Midbrain (tissue), 1 donor: ENCODE measurements around the gene SBSN.

Experiments used
- DNase-seq: peaks from one replicate; lab custom pipeline; 2025; lab: John Stamatoyannopoulos, UW

Gene SBSN

DNA sequence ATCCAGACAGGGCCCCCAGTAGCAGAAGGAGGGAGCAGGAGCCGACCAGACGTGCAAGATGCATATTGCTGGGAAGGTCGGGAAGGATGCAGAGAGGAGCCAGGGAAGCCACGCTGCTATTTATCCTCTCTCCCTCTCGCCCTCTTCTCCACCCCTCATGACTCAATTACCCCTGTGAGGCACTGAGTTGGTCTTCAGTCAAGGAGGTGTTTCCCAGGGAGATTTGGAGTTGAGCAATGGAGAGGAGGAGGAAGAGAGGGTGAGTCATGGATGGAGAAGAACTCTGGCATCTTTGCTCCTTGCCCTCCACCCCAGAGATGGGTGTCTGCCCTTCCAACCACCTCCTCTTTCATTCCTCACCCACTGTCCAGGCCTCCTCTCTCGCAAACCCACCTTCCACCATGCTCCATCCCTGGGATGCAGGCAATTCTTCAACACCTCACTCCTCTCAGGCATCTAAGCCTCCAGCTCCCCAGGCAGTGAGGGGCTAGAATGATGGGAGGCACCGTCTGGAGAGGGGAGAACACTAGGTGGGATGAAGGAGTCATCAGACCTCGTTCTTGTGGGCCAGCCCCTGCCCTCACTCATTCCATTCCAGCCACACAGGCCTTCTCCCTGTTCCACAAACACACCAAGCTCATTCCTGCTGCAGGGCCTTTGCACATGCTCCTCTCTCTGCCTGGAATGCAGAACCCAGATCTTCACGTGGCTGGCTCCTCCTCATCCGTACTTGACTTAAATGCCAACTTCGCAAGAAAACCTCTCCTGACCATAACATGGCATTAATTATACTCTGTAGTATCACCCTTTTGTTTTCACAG is at the start of gene SBSN:
SBSN (minus strand) TSS at position 94 of the 821 bp plus-strand sequence; CDS start at position 64, 30 bp downstream.
- no peak for DNase-seq

DNA sequence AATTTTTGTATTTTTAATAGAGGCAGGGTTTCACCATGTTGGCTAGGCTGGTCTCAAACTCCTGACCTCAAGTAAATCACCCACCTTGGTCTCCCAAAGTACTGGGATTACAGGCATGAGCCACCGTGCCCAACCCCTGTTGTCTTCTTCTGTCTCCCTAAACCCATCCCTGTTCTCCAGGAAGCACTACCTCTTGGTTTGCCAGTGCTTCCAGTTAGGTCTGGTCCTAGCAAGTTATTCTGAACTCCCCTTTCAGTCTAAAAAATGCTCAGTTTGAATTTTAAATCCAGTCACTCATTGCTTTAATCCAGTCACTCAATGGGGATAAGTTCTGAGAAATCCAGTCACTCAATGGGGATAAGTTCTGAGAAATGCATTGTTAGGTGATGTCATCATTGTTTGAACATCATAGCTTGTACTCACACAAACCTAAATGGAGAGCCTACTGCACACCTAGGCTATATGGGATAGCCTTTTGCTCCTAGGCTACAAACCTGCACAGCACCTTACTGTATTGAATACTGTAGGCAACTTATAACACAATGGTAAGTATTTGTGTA is 43.4 kb upstream of the SBSN start:
- DNase-seq: no peak

DNA sequence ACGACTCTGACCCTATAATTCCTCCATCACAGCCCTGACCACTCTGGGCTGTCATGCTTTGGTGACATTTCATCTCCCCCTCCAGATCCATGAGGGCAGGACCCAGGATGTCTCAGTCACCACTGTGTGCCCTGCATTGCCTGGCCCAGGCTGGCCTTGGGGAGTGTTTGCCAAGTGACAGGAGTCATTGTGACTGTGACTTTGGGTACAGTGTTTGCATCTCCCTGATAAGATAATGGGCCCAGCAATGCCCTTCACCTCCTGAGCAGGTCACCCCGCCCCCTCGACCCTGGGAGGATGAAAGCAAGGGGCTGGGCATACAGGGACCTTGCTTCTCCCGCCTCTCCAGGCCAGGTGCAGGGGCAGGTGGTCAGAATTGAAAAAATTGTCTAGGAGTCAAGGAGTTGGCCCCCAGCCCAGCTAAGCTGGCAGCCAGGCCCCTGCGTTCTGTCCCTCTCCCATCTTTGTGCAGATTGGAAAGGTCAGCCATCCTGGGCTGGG is 41.2 kb upstream of the SBSN start:
- no peak for DNase-seq

GRCh38 chr19:35566738-35567137 is 38.6 kb upstream of the SBSN start:
- DNase-seq: no peak

DNA sequence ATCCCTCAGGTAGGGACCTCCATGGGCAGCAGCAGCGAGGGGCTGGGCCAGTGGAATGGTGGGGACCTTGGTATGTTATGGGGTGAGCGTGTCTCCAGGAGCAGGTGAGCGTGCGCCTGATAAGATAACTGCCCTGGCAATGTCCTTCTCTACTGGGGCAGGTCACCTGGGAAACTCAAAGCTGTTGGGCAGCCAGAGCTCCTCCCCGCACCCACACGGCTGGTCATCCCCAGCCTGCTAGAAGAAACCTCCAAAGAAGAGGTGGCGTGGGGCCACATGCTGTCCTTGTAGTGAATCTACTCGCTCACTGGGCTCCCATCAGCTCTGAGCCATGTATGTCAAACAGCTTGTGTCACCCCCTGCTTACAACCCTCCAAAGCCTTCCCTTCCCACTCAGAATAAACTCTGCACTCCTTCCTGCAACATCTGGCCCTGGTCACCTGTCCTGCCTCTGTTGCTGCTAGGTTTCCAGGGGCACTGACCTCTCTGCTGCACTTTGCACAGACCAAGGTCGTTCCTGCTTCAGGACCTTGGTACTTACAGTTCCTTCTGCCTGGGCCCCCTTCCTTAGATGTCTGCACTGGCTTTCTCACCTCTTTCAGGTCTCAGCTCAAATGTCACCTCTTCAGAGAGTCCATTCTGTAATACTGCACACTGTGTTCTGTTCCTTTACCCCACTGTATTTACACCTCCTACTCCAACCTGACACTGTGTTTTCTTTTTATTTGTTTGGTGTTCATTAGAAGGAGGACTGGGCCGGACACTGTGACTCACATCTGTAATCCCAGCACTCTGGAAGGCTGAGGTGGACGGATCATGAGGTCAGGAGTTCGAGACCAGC is 37.1 kb upstream of the SBSN start:
- no peak for DNase-seq

DNA sequence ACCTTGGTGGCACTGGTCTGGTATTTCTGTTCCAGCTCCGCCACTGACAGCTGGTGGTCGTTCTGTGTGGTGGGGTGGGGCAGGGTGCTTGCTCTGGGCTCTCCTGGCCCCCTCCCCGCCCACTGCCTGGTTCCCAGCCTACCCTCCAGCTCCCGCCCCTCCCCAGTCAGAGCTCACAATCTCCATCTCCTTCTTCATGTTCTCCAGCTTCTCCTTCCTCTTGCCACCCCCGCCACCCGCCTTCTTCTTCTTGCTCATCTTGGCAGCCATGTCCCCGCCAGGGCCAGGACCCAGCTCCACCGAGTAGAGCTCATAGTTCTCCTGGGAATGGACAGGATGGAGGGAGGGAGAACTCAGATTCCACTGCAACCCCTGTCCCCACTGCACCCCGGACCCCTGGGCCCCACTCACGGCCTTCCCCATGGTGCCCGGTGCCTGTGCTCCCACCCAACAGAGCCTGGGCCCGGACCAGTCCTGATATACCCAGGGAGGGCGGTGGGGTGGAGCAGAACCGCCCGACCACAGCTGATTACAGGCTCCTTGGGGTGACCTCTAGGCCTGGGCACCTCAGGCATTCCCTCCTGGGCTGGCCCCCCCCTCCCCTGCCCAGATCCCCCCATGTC is 35.2 kb upstream of the SBSN start, which contains the start of gene ATP4A:
ATP4A (minus strand) TSS at position 452 of the 623 bp plus-strand sequence; CDS start at position 423, 29 bp downstream.
- no peak for DNase-seq

GRCh38 chr19:35562776-35563175 is 34.7 kb upstream of the SBSN start:
- no peak for DNase-seq

DNA sequence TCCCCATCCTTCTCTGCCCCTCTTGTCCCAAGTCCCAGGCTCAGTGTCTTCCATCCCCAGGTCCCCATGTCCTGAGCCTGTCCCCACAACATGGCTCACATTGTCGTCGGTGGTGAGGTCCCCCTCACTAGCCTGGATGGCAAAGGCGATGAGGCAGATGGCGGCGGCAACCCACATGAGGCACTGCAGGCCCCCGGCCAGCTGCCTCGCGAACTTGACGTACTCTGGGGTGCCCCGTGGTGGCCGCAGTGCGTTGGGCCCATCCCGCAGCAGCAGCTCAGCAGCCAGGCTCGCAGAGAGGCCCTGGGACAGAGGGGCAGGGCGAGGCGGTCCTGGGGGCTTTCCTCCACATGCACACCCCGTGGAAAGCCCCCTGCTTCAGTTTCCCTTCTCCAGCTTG is 34.2 kb upstream of the SBSN start:
- DNase-seq: no peak

- no peak for DNase-seq
These were observed 33.3 kb upstream of the SBSN start for GRCh38 chr19:35561436-35561835.

- no peak for DNase-seq
These were observed 32.6 kb upstream of the SBSN start for GRCh38 chr19:35560677-35561076.

DNA sequence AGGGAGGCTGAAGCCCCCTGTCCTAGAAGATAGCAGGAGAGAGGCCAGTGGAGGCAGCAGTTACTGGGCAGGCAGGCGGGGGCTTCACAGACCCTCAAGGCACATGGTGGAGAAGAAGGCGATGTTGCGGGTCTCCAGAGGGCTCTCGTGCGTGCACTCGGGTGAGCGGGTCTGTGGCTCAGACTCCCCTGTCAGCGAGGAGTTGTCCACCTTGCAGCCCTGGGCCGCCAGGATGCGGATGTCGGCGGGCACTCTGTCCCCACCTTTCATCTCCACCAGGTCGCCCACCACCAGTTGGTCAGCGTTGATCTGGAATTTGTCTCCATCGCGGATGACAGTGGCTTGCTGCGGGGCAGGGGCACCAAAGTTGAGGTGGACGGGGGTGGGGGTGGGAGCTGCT is 32.2 kb upstream of the SBSN start:
- no peak for DNase-seq

GRCh38 chr19:35559781-35560180 is 31.7 kb upstream of the SBSN start:
- DNase-seq: no peak

- no peak for DNase-seq
These were observed 31.2 kb upstream of the SBSN start for GRCh38 chr19:35559281-35559659.

GRCh38 chr19:35558400-35559280 is 30.5 kb upstream of the SBSN start:
- DNase-seq: no peak

DNA sequence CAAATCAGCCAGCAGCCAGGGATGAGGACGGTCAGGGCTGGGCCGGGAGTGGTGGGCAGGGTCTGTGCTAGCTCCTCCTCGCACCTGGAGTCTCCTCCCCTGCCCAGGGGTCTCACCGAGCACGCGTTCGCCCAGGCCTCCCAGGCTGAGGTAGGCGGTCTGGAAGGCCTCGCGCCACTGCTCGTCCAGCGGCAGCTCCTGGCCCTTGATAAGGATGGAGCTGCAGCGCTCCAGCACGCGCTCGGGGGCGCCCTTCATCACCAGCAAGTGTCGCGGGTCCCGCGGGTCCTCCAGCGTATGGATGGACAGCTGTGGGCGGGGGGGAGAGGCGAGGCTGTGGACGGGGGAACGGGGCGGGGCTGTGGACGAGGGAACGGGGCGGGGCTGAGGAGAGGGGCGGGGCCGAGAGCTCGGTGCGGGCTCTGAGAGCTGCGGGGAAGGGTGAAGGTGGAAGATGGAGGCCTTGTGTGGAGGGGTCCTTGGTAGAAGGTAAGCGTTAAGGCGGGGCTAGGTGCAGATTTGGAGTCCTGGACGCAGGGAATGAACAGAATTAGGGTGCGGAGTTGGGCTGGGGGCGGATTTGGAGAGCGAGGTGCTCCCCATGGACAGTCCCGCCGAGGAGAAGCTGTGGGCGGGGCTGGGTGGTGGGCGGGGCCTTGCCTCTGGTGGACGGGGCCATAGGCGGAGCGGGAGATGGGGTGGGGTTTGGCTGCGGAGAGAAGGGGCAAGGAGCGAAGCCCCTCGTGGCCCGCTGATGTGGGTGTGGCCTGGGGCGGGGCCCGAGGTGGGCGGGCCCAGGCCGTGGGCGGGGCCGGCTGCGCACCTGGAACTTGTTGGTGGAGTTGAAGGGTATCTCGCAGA is 29.7 kb upstream of the SBSN start:
- DNase-seq: no peak

- DNase-seq: no peak
These were observed 28.9 kb upstream of the SBSN start for GRCh38 chr19:35556846-35557538.

- no peak for DNase-seq
These were observed 28.0 kb upstream of the SBSN start for GRCh38 chr19:35556025-35556590.

DNA sequence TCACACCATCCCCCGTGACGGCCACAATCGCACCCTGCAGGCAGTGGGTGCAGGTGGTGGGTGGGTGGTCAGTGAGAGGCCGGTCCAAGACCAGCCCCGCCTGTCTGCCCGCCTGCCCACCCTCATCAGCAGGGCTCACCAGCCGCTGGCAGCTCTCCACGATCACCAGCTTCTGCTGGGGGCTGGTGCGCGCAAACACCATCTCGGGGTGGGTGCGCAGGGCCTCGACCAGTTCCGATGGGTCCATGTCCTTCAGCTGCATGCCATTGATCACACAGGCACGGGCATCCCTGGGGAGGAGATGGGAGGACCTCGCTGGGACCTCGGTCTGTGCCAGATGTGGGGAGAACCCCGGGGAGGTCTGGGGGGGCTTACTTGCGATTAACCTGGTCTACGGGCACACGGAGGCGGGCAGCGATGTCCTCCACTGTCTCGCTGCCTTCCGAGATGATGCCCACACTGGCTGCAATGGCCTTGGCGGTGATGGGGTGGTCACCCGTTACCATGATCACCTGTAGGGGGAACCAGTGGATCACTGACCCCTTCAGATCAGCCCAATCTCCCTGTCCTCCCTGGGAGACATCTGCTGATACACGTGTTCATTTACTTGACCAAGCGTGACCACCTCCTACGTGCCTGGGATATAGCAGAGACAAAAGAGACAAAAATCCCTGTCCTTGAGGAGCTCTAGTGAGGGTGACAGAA is 27.3 kb upstream of the SBSN start:
- DNase-seq: no peak
